ENCODE measurements around the gene GLRX. TPM values are rescaled to one million over a fixed set of nuclear protein-coding genes. Genes with fewer than 3 reads are reported as not detected.

GLRX gene
- total and polyA plus RNA-seq, 2 of the 13 experiments (the other 11 are each of a cell fraction or from before 2014, with no cell fraction given): 63.8 to 499 TPM

DNA sequence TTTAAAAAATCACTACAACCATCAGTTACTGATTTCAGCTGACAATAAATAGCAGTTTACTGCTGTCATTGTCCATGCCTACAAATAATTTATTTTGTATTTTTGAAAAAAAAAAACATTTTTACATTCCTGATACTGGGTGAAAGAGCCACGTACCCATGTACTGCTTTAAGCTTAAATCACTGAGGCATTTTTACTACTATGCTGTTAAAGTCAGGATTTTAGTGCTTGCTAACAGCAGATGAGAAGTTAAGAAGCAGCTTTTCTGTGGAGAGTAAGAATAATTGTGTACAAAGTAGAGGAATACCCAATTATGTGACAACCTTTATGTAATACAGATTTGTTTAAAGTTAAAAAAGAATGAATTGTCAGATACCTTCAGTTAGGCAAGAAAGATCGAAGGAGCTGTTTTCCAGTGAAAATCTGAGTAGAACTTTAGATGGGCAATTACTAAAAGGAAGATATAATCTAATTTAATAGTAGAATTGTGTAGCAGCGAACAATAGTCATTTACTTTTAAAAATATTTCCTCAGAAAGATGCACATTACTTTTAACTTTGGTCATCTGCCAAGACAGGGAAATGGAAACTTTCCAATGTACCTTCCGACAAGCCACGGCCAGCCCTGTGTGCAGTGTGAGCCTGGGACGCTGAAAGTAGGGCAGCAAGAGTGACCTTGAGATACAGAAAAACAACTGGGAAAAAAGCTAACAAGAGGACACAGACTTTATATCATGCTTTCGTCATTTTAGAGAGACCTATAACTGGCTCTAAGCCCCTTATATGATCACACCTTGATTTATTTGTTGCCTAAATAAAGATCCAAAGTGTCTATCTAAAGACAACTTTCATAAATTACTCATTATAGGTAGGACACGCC, 51.5 kb downstream of the GLRX start (continued):
- TF ChIP-seq ZSCAN29 (CRISPR knock-in tag; conservative IDR thresholded peaks at IDR 0.05) (no peak), PPARG (CRISPR knock-in tag; conservative IDR thresholded peaks at IDR 0.05) (no peak), ARID2 (CRISPR knock-in tag; IDR thresholded peaks at IDR 0.05; ENCODE audit: borderline replicate concordance) (no peak), POGZ (CRISPR knock-in tag; IDR thresholded peaks at IDR 0.05) (0 out of 2 replicates have a peak, but pooled peaks have one; percentile 26), GABPA (IDR thresholded peaks at IDR 0.05; ENCODE audit: low read depth, low read length) (no peak), GABPA (CRISPR knock-in tag; IDR thresholded peaks at IDR 0.05; ENCODE audit: low read depth) (no peak), GFI1 (CRISPR knock-in tag; IDR thresholded peaks at IDR 0.05; ENCODE audit: borderline replicate concordance) (no peak), MAFF (IDR thresholded peaks at IDR 0.05; ENCODE audit: low read depth, low read length) (no peak), ZNF781 (CRISPR knock-in tag; IDR thresholded peaks at IDR 0.05; ENCODE audit: borderline replicate concordance, not compliant biosample characterization) (no peak), YY1 (IDR thresholded peaks at IDR 0.05; ENCODE audit: insufficient read depth, insufficient replicate concordance, low read depth, low read length) (no peak), RFX1 (IDR thresholded peaks at IDR 0.05) (no peak)
- TF ChIP-seq, protein P1, sequence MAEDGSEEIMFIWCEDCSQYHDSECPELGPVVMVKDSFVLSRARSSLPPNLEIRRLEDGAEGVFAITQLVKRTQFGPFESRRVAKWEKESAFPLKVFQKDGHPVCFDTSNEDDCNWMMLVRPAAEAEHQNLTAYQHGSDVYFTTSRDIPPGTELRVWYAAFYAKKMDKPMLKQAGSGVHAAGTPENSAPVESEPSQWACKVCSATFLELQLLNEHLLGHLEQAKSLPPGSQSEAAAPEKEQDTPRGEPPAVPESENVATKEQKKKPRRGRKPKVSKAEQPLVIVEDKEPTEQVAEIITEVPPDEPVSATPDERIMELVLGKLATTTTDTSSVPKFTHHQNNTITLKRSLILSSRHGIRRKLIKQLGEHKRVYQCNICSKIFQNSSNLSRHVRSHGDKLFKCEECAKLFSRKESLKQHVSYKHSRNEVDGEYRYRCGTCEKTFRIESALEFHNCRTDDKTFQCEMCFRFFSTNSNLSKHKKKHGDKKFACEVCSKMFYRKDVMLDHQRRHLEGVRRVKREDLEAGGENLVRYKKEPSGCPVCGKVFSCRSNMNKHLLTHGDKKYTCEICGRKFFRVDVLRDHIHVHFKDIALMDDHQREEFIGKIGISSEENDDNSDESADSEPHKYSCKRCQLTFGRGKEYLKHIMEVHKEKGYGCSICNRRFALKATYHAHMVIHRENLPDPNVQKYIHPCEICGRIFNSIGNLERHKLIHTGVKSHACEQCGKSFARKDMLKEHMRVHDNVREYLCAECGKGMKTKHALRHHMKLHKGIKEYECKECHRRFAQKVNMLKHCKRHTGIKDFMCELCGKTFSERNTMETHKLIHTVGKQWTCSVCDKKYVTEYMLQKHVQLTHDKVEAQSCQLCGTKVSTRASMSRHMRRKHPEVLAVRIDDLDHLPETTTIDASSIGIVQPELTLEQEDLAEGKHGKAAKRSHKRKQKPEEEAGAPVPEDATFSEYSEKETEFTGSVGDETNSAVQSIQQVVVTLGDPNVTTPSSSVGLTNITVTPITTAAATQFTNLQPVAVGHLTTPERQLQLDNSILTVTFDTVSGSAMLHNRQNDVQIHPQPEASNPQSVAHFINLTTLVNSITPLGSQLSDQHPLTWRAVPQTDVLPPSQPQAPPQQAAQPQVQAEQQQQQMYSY (CRISPR knock-in tag; IDR thresholded peaks at IDR 0.05): no peak
- TF ChIP-seq, protein P2, sequence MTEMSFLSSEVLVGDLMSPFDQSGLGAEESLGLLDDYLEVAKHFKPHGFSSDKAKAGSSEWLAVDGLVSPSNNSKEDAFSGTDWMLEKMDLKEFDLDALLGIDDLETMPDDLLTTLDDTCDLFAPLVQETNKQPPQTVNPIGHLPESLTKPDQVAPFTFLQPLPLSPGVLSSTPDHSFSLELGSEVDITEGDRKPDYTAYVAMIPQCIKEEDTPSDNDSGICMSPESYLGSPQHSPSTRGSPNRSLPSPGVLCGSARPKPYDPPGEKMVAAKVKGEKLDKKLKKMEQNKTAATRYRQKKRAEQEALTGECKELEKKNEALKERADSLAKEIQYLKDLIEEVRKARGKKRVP (CRISPR knock-in tag; IDR thresholded peaks at IDR 0.05): no peak
- TF ChIP-seq, protein P3, sequence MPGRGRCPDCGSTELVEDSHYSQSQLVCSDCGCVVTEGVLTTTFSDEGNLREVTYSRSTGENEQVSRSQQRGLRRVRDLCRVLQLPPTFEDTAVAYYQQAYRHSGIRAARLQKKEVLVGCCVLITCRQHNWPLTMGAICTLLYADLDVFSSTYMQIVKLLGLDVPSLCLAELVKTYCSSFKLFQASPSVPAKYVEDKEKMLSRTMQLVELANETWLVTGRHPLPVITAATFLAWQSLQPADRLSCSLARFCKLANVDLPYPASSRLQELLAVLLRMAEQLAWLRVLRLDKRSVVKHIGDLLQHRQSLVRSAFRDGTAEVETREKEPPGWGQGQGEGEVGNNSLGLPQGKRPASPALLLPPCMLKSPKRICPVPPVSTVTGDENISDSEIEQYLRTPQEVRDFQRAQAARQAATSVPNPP (CRISPR knock-in tag; IDR thresholded peaks at IDR 0.05): no peak
- TF ChIP-seq, protein P4, sequence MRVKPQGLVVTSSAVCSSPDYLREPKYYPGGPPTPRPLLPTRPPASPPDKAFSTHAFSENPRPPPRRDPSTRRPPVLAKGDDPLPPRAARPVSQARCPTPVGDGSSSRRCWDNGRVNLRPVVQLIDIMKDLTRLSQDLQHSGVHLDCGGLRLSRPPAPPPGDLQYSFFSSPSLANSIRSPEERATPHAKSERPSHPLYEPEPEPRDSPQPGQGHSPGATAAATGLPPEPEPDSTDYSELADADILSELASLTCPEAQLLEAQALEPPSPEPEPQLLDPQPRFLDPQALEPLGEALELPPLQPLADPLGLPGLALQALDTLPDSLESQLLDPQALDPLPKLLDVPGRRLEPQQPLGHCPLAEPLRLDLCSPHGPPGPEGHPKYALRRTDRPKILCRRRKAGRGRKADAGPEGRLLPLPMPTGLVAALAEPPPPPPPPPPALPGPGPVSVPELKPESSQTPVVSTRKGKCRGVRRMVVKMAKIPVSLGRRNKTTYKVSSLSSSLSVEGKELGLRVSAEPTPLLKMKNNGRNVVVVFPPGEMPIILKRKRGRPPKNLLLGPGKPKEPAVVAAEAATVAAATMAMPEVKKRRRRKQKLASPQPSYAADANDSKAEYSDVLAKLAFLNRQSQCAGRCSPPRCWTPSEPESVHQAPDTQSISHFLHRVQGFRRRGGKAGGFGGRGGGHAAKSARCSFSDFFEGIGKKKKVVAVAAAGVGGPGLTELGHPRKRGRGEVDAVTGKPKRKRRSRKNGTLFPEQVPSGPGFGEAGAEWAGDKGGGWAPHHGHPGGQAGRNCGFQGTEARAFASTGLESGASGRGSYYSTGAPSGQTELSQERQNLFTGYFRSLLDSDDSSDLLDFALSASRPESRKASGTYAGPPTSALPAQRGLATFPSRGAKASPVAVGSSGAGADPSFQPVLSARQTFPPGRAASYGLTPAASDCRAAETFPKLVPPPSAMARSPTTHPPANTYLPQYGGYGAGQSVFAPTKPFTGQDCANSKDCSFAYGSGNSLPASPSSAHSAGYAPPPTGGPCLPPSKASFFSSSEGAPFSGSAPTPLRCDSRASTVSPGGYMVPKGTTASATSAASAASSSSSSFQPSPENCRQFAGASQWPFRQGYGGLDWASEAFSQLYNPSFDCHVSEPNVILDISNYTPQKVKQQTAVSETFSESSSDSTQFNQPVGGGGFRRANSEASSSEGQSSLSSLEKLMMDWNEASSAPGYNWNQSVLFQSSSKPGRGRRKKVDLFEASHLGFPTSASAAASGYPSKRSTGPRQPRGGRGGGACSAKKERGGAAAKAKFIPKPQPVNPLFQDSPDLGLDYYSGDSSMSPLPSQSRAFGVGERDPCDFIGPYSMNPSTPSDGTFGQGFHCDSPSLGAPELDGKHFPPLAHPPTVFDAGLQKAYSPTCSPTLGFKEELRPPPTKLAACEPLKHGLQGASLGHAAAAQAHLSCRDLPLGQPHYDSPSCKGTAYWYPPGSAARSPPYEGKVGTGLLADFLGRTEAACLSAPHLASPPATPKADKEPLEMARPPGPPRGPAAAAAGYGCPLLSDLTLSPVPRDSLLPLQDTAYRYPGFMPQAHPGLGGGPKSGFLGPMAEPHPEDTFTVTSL (CRISPR knock-in tag; IDR thresholded peaks at IDR 0.05; ENCODE audit: borderline replicate concordance): peak; percentile 39; the same call in 1 of the 2 replicates

All from HepG2 (cell line).